Left forelimb (tissue), 1 donor: ENCODE data around the gene DBH.

Experiments
- DNase-seq: peaks from one replicate; pipeline ENCODE4 v3.0.0-alpha.2; 2018; ENCODE audit warnings: low spot score

DBH gene

GRCh38 chr9:133684121-133684935 lies 48.2 kb downstream of the DBH start:
- no peak for DNase-seq

- DNase-seq = no peak
These were observed 48.8 kb downstream of the DBH start for GRCh38 chr9:133684936-133685361.

- DNase-seq = no peak
These were observed 49.8 kb downstream of the DBH start for GRCh38 chr9:133685653-133686609.

GRCh38 chr9:133686642-133687575 lies 50.7 kb downstream of the DBH start:
- DNase-seq = no peak

GRCh38 chr9:133687856-133688761 lies 51.9 kb downstream of the DBH start:
- no peak for DNase-seq

GRCh38 chr9:133689151-133689763 lies 53.1 kb downstream of the DBH start:
- no peak for DNase-seq

GRCh38 chr9:133690081-133690561 lies 54.0 kb downstream of the DBH start:
- no peak for DNase-seq

GRCh38 chr9:133691191-133691590 lies 55.0 kb downstream of the DBH start:
- no peak for DNase-seq

GRCh38 chr9:133691626-133692363 lies 55.6 kb downstream of the DBH start:
- DNase-seq = no peak

- no peak for DNase-seq
These were observed 56.3 kb downstream of the DBH start for GRCh38 chr9:133692364-133692985.

- no peak for DNase-seq
These were observed 57.0 kb downstream of the DBH start for GRCh38 chr9:133693116-133693515.

GRCh38 chr9:133693703-133694529 lies 57.8 kb downstream of the DBH start:
- no peak for DNase-seq

GRCh38 chr9:133694686-133695085 lies 58.5 kb downstream of the DBH start:
- no peak for DNase-seq

- no peak for DNase-seq
These were observed 59.9 kb downstream of the DBH start for GRCh38 chr9:133696071-133696472.

GRCh38 chr9:133699546-133699945 lies 63.4 kb downstream of the DBH start:
- no peak for DNase-seq

GRCh38 chr9:133700819-133701320 lies 64.7 kb downstream of the DBH start:
- DNase-seq = no peak

GRCh38 chr9:133701321-133701980 lies 65.3 kb downstream of the DBH start:
- DNase-seq = no peak
